A549 (cell line): ENCODE data around the gene PLXNC1. TPM values are rescaled to one million over a fixed set of nuclear protein-coding genes. Genes with fewer than 3 reads are reported as not detected.

ENCODE experiments used
- ATAC-seq, 2 experiments: fragments of 200-7000 bp in 1 of 2; fragments of >200 bp in 1 of 2; cut with Nextera tagmentation in 1 of 2; cut with Tn5 transposase in 1 of 2; 3 replicates each; pipeline versions ENCODE4 v1.8.0 to v1.9.1; 2018 to 2020; ENCODE audit warnings: mild to moderate bottlenecking in 1 of 2, moderate library complexity in 1 of 2
- CTCF ChIA-PET: fragments of 300-600 bp; sonication (Branson Sonifier 250); formaldehyde crosslinking; extraction: SDS; loops from one replicate; lab custom pipeline; 2021; ENCODE audit warnings: antibody characterized with exemption, inconsistent platforms; lab: Yijun Ruan, JAX
- POLR2A ChIA-PET: fragments of 350-600 bp; formaldehyde crosslinking; extraction: SDS; loops from one replicate; lab custom pipeline; 2021; ENCODE audit warnings: antibody characterized with exemption, inconsistent platforms; lab: Yijun Ruan, JAX
- DNase-seq, 2 experiments: peaks; one replicate each; pipeline versions ENCODE4 v3.0.0 to v3.0.0-alpha.2; 2011 to 2016; ENCODE audit warnings: low read depth in 1 of 2, low spot score in 1 of 2
- FAIRE-seq: peaks from 2 replicates; lab custom pipeline; 2011; peaks lifted over from hg19 to GRCh38; lab: Jason Lieb, UNC
- H3K27ac ChIP-seq, 2 experiments: fragments of >200 bp; sonication (Bioruptor Twin); formaldehyde crosslinking; 3 replicates each; pipeline ENCODE4 v1.5.1; 2016 to 2017
- H3K4me1 ChIP-seq: fragments of >200 bp; sonication (Bioruptor Twin); formaldehyde crosslinking; 3 replicates; pipeline ENCODE4 v1.6.1; 2016
- H3K4me2 ChIP-seq: fragments of >200 bp; sonication (Bioruptor Twin); formaldehyde crosslinking; 3 replicates; pipeline ENCODE4 v1.6.1; 2016
- H3K4me3 ChIP-seq: fragments of >200 bp; sonication (Bioruptor Twin); formaldehyde crosslinking; 3 replicates; pipeline ENCODE4 v1.5.1; 2016
- H3K9me3 ChIP-seq: fragments of >200 bp; sonication (Bioruptor Twin); formaldehyde crosslinking; 3 replicates; pipeline ENCODE4 v1.6.1; 2016
- BHLHE40 ChIP-seq: IDR thresholded peaks from 2 replicates; pipeline ENCODE4 v1.6.1; 2012; ENCODE audit warnings: low read depth, low read length, inconsistent platforms
- CBX2 ChIP-seq: fragments of 200-600 bp; sonication (generic); IDR thresholded peaks from 2 replicates; pipeline ENCODE4 v1.6.1; 2016; ENCODE audit warnings: low read depth, mild to moderate bottlenecking, borderline replicate concordance
- CHD2 ChIP-seq: fragments of 150-350 bp; IDR thresholded peaks from 2 replicates; pipeline ENCODE4 v1.6.1; 2014; ENCODE audit warnings: low read length; ENCODE audit not compliant: partially characterized antibody
- CHD4 ChIP-seq: fragments of 200-600 bp; sonication (generic); IDR thresholded peaks from 2 replicates; pipeline ENCODE4 v1.6.1; 2016; ENCODE audit warnings: antibody characterized with exemption, mild to moderate bottlenecking, borderline replicate concordance
- E2F6 ChIP-seq: IDR thresholded peaks from 2 replicates; pipeline ENCODE4 v1.6.1; 2012; ENCODE audit warnings: low read depth, borderline replicate concordance
- EHF ChIP-seq: fragments of 250-450 bp; sonication (Bioruptor Pico); IDR thresholded peaks from 2 replicates; pipeline ENCODE4 v1.5.0; 2020; ENCODE audit warnings: mild to moderate bottlenecking
- EP300 ChIP-seq, 2 experiments: fragments of >200 bp; sonication (Bioruptor Twin); formaldehyde crosslinking; IDR thresholded peaks; 2 replicates in 1 of 2; 3 replicates in 1 of 2; pipeline ENCODE4 v1.6.1; 2016 to 2017
- ESRRA ChIP-seq: fragments of 150-350 bp; IDR thresholded peaks from 2 replicates; pipeline ENCODE4 v1.6.1; 2014; ENCODE audit warnings: mild to moderate bottlenecking, low read length, borderline replicate concordance
- FOSL2 ChIP-seq, 2 experiments: fragments of 450-650 bp in 1 of 2; fragments of >200 bp in 1 of 2; sonication (Bioruptor Twin) in 1 of 2; formaldehyde crosslinking; IDR thresholded peaks; 2 replicates each; pipeline versions ENCODE4 v1.5.0 to v1.6.1; 2016 to 2020; ENCODE audit warnings: mild to moderate bottlenecking in 1 of 2, moderate library complexity in 1 of 2
- FOXS1 ChIP-seq: fragments of 250-450 bp; sonication (Bioruptor Pico); IDR thresholded peaks from 2 replicates; pipeline ENCODE4 v1.5.0; 2020; ENCODE audit warnings: mild to moderate bottlenecking, moderate library complexity
- GATA3 ChIP-seq: IDR thresholded peaks from 2 replicates; pipeline ENCODE4 v1.6.1; 2012; ENCODE audit warnings: borderline replicate concordance
- HES2 ChIP-seq: fragments of >200 bp; sonication (Bioruptor Twin); formaldehyde crosslinking; IDR thresholded peaks from 2 replicates; pipeline ENCODE4 v1.6.1; 2016
- HEYL ChIP-seq: fragments of 250-450 bp; sonication (Bioruptor Pico); IDR thresholded peaks from 2 replicates; pipeline ENCODE4 v1.8.0; 2021; ENCODE audit warnings: mild to moderate bottlenecking, moderate library complexity
- HOXB13 ChIP-seq: fragments of 250-450 bp; sonication (Bioruptor Pico); IDR thresholded peaks from 2 replicates; pipeline ENCODE4 v1.5.0; 2020; ENCODE audit warnings: low read depth, mild to moderate bottlenecking, moderate library complexity
- JUN ChIP-seq, 2 experiments: fragments of >200 bp; sonication (Bioruptor Twin); formaldehyde crosslinking; IDR thresholded peaks; 2 replicates in 1 of 2; 3 replicates in 1 of 2; pipeline ENCODE4 v1.6.1; 2016 to 2017
- KDM1A ChIP-seq: fragments of 200-600 bp; sonication (generic); IDR thresholded peaks from 2 replicates; pipeline ENCODE4 v1.6.1; 2016; ENCODE audit warnings: low read depth, mild to moderate bottlenecking
- MAZ ChIP-seq: fragments of 150-350 bp; IDR thresholded peaks from 2 replicates; pipeline ENCODE4 v1.6.1; 2014; ENCODE audit warnings: antibody characterized with exemption, low read depth, low read length, borderline replicate concordance
- NPAS2 ChIP-seq: fragments of 250-450 bp; sonication (Bioruptor Pico); IDR thresholded peaks from 2 replicates; pipeline ENCODE4 v1.8.0; 2022; ENCODE audit warnings: mild to moderate bottlenecking, moderate library complexity, borderline replicate concordance
- PHF8 ChIP-seq: fragments of 200-600 bp; sonication (generic); IDR thresholded peaks from 2 replicates; pipeline ENCODE4 v1.6.1; 2016; ENCODE audit warnings: low read depth, mild to moderate bottlenecking, antibody characterized with exemption, moderate library complexity, borderline replicate concordance
- POLR2A ChIP-seq: IDR thresholded peaks from 2 replicates; pipeline ENCODE4 v1.6.1; 2012; ENCODE audit warnings: mild to moderate bottlenecking, low read length
- RCOR1 ChIP-seq: fragments of 150-350 bp; IDR thresholded peaks from 2 replicates; pipeline ENCODE4 v1.6.1; 2014; ENCODE audit warnings: antibody characterized with exemption, low read length, low read depth
- RNF2 ChIP-seq: fragments of 200-600 bp; sonication (generic); IDR thresholded peaks from 2 replicates; pipeline ENCODE4 v1.6.1; 2016; ENCODE audit warnings: low read depth, mild to moderate bottlenecking, antibody characterized with exemption, moderate library complexity, borderline replicate concordance
- SREBF2 ChIP-seq: fragments of 450-650 bp; IDR thresholded peaks from 2 replicates; pipeline ENCODE4 v1.6.1; 2014; ENCODE audit warnings: mild to moderate bottlenecking, moderate library complexity
- TFCP2L1 ChIP-seq: fragments of 250-450 bp; sonication (Bioruptor Pico); IDR thresholded peaks from 2 replicates; pipeline ENCODE4 v1.5.0; 2021; ENCODE audit warnings: mild to moderate bottlenecking
- WGBS: methylation state at CpG from one replicate; pipeline ENCODE4 v1.1.6; 2017; ENCODE audit errors: missing lambda C conversion rate; 5-methylcytosine and 5-hydroxymethylcytosine counted together
- polyA plus RNA-seq, 4 experiments: library from polyadenylated mRNA; depleted of rRNA in 3 of 4; stranded (reverse); fragments of >200 nt; fragmentation: RNase III in 1 of 4; extraction: RNeasy Plus Mini Kit Qiagen cat#74134 plus additional on column Dnase treatment in 1 of 4; gene quantifications; 2 replicates in 3 of 4; 3 replicates in 1 of 4; pipeline ENCODE4 v1.2.3, GENCODE V29; 2011 to 2017
- TF ChIP-seq, protein P1 (sequence below): fragments of 250-450 bp; sonication (Bioruptor Pico); IDR thresholded peaks from 2 replicates; pipeline ENCODE4 v1.5.0; 2020; ENCODE audit warnings: low read depth, mild to moderate bottlenecking, moderate library complexity

Gene PLXNC1
- polyA plus RNA-seq, 2 of the 4 experiments (the other 2 are of a cell fraction) = 0.12 to 0.50 TPM

DNA sequence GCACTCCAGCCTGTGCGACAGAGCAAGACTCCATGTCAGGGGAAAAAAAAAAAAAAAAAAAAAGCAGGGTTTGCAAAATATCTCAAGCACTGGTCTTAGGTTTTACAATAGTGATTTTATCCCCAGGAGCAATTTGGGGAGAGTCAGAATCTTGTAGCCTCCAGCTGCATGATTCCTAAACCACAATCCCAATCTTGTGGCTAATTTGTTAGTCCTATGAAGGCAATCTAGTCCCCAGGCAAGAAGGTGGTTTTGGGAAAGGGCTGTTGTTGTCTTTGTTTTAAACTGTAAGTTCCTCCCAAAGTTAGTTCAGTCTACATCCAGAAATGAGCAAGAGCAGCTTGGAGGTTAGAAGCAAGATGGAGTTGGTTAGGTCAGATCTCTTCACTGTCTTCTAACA, 135.7 kb downstream of the PLXNC1 start:
- TF ChIP-seq E2F6 = no peak
- no peak for TF ChIP-seq KDM1A
- TF ChIP-seq EHF = no peak
- no peak for TF ChIP-seq GATA3
- TF ChIP-seq, all 56 proteins: peak for 0
- no peak for FAIRE-seq
- H3K4me2 ChIP-seq = no peak overlapping the region
- no peak overlapping the region for H3K27ac ChIP-seq
- CTCF ChIA-PET = interaction anchor here (0.6 kb wide), 1 partner anchor 388 kb away, joined by 3 read pairs; no protein-coding TSS in a partner anchor
- no peak for ATAC-seq
- POLR2A ChIA-PET = no interaction called here
- 100% methylated on average over 1 of the region's 1 CpG for WGBS
- DNase-seq = no peak
- H3K4me1 ChIP-seq = no peaks in the 10 kb centered on the region
- no peak overlapping the region for H3K4me3 ChIP-seq
- no peaks in the 10 kb centered on the region for H3K9me3 ChIP-seq

DNA sequence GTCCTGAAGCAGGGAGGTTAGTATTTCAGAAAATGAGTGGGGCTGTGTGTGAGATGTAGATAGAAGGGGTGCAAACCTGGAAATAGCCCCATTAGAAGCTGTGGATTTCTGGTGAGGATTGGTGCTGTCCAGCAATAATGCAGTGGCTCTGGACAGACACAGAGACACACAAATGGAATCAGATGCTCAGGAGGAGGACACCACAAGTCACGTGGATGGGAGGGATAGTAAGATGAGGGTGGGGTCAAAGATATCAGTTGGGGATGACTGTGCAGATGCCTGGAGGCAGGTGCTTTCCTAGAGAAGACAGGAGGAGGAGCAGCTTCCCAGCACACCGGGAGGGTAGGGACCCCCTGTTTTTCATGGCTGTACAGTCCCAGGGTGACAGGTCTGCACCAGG, 136.5 kb downstream of the PLXNC1 start:
- DNase-seq = no peak
- no peak for FAIRE-seq
- Histone ChIP-seq H3K4me3 (no peak overlapping the region), H3K4me1 (no peaks in the 10 kb centered on the region), H3K4me2 (no peak overlapping the region), H3K27ac (no peak overlapping the region), H3K9me3 (no peaks in the 10 kb centered on the region)
- ChIA-PET POLR2A (no interaction called here), CTCF (interaction anchor here (1.0 kb wide), 1 partner anchor 19 kb away, joined by 3 read pairs; no protein-coding TSS in a partner anchor)
- WGBS = 51% methylated on average over 2 of the region's 2 CpGs
- peak; percentile 12 to 25; a peak in 1 of 6 replicates for ATAC-seq
- no peak for TF ChIP-seq FOXS1 (CRISPR knock-in tag)
- no peak for TF ChIP-seq RNF2
- no peak for TF ChIP-seq CHD4
- TF ChIP-seq E2F6 = no peak
- TF ChIP-seq POLR2A = no peak
- TF ChIP-seq JUN (IDR thresholded peaks at IDR 0.05) = no peak
- no peak for TF ChIP-seq KDM1A
- no peak for TF ChIP-seq EP300 (IDR thresholded peaks at IDR 0.05)
- TF ChIP-seq, protein P1, sequence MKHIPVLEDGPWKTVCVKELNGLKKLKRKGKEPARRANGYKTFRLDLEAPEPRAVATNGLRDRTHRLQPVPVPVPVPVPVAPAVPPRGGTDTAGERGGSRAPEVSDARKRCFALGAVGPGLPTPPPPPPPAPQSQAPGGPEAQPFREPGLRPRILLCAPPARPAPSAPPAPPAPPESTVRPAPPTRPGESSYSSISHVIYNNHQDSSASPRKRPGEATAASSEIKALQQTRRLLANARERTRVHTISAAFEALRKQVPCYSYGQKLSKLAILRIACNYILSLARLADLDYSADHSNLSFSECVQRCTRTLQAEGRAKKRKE (CRISPR knock-in tag) = no peak
- TF ChIP-seq CBX2 = no peak
- TF ChIP-seq ESRRA = no peak

DNA sequence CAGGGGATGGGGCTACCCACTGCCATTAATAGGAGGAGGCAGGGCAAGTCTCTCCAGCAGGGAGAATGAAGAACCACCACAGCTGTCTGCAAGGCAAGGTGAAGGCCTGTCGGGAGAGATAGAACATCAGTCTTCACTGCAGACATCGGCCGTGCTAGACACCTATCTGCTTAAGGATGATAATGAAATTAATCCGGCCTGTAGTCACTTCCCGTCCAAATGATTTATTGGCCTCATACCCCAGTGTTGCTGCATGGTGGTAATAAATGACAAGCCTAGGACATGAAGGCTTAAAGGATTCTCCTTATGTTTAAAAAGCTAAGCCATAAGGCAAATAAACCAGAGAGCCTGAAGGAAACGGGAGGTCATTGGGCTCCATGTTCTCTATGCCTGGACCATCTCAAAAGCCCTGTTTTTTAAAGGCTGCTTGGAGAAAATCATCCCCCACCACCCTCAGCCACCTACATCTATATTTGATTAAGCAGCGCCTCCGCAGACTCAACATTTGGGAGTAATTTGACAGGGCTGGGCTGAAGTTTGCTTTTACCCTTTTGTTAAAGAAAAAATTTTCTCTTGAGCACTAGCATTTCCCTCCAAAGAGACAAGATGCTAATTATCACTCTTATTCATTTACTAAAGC, 137.7 kb downstream of the PLXNC1 start:
- TF ChIP-seq CHD2 (no peak), ESRRA (no peak), MAZ (no peak), BHLHE40 (no peak), HES2 (no peak), RCOR1 (no peak), NPAS2 (CRISPR knock-in tag) (no peak), TFCP2L1 (CRISPR knock-in tag) (no peak), HEYL (CRISPR knock-in tag) (no peak), FOXS1 (CRISPR knock-in tag) (no peak), HOXB13 (CRISPR knock-in tag) (no peak), PHF8 (no peak), FOSL2 (IDR thresholded peaks at IDR 0.05) (no peak), FOSL2 (CRISPR knock-in tag; IDR thresholded peaks at IDR 0.05) (no peak), SREBF2 (no peak)
- no peaks in the 10 kb centered on the region for H3K4me1 ChIP-seq
- POLR2A ChIA-PET = no interaction called here
- H3K4me3 ChIP-seq = no peak overlapping the region
- no peak overlapping the region for H3K27ac ChIP-seq
- FAIRE-seq = no peak
- no peak overlapping the region for H3K4me2 ChIP-seq
- no peak for ATAC-seq
- H3K9me3 ChIP-seq = no peaks in the 10 kb centered on the region
- no peak for DNase-seq
- 91% methylated on average over 8 of the region's 8 CpGs for WGBS
- CTCF ChIA-PET = no interaction called here
